Tibial artery (tissue), 4 donors: ENCODE measurements around the gene FGF12.

Experiments
- DNase-seq, 2 donors: peaks; one replicate each; pipeline ENCODE4 v3.0.0-alpha.2; 2019
- H3K27ac ChIP-seq, 2 donors: fragments of 200-600 bp; sonication (generic) in 1 of 2; 1 replicate in 1 of 2; 2 replicates in 1 of 2; pipeline ENCODE4 v1.5.1; 2018 to 2019; ENCODE audit warnings: mild to moderate bottlenecking in 1 of 2
- H3K27me3 ChIP-seq, 2 donors: fragments of 200-600 bp; sonication (generic) in 1 of 2; one replicate each; pipeline versions ENCODE4 v1.5.1 to v1.6.0; 2016 to 2019
- H3K36me3 ChIP-seq, 3 donors: fragments of 200-600 bp; sonication (generic) in 2 of 3; one replicate each; pipeline ENCODE4 v1.5.1; 2016 to 2019; ENCODE audit warnings: mild to moderate bottlenecking in 2 of 3
- H3K4me1 ChIP-seq, 4 donors: fragments of 200-600 bp; sonication (generic) in 2 of 4; 1 replicate in 3 of 4; 2 replicates in 1 of 4; pipeline ENCODE4 v1.5.1; 2016 to 2019
- H3K4me3 ChIP-seq, 2 donors: fragments of 200-600 bp; sonication (generic) in 1 of 2; 1 replicate in 1 of 2; 2 replicates in 1 of 2; pipeline ENCODE4 v1.5.1; 2018 to 2019; ENCODE audit warnings: mild to moderate bottlenecking in 2 of 2
- H3K9me3 ChIP-seq, 3 donors: fragments of 200-600 bp; sonication (generic) in 1 of 3; one replicate each; pipeline ENCODE4 v1.5.1; 2016 to 2019
- CTCF ChIP-seq, 2 experiments: fragments of 200-600 bp in 1 of 2; fragments of 450-650 bp in 1 of 2; IDR thresholded peaks; one replicate each; pipeline ENCODE4 v1.5.1; 2017 to 2019; ENCODE audit warnings: antibody characterized with exemption in 2 of 2, mild to moderate bottlenecking in 1 of 2, moderate library complexity in 1 of 2
- intact Hi-C: fragments of 100-400 bp; cut with DNase I; formaldehyde crosslinking; loops from one replicate; pipeline ENCODE4 v1.15.0; 2023; ENCODE audit warnings: low total_unique reads

FGF12 gene

GRCh38 chr3:192258721-192259120, 468.6 kb downstream of the FGF12 start:
- Histone ChIP-seq H3K4me3 (no peak overlapping the region), H3K36me3 (no peaks in the 10 kb centered on the region), H3K4me1 (no peaks in the 10 kb centered on the region), H3K27ac (no peak overlapping the region), H3K27me3 (no peaks in the 10 kb centered on the region), H3K9me3 (no peaks in the 10 kb centered on the region)
- no peak for DNase-seq
- TF ChIP-seq CTCF (IDR thresholded peaks at IDR 0.05): no peak
- intact Hi-C loops: no loop called here

GRCh38 chr3:192255839-192256238, 471.5 kb downstream of the FGF12 start:
- Histone ChIP-seq H3K36me3 (no peaks in the 10 kb centered on the region), H3K9me3 (no peaks in the 10 kb centered on the region), H3K4me3 (no peak overlapping the region), H3K27me3 (no peaks in the 10 kb centered on the region), H3K4me1 (no peaks in the 10 kb centered on the region), H3K27ac (no peak overlapping the region)
- no peak for TF ChIP-seq CTCF (IDR thresholded peaks at IDR 0.05)
- intact Hi-C loops: no loop called here
- no peak for DNase-seq

GRCh38 chr3:192253138-192253887, 474.0 kb downstream of the FGF12 start:
- H3K4me3 ChIP-seq: no peak overlapping the region
- H3K36me3 ChIP-seq: no peaks in the 10 kb centered on the region
- TF ChIP-seq CTCF (IDR thresholded peaks at IDR 0.05): no peak
- intact Hi-C loops: no loop called here
- no peak overlapping the region for H3K27ac ChIP-seq
- H3K27me3 ChIP-seq: no peaks in the 10 kb centered on the region
- H3K4me1 ChIP-seq: no peaks in the 10 kb centered on the region
- no peaks in the 10 kb centered on the region for H3K9me3 ChIP-seq
- DNase-seq: no peak

GRCh38 chr3:192249516-192249915, 477.8 kb downstream of the FGF12 start:
- no peaks in the 10 kb centered on the region for H3K27me3 ChIP-seq
- no peaks in the 10 kb centered on the region for H3K36me3 ChIP-seq
- no peak overlapping the region for H3K27ac ChIP-seq
- DNase-seq: no peak
- H3K9me3 ChIP-seq: no peaks in the 10 kb centered on the region
- no peaks in the 10 kb centered on the region for H3K4me1 ChIP-seq
- intact Hi-C loops: no loop called here
- no peak overlapping the region for H3K4me3 ChIP-seq
- TF ChIP-seq CTCF (IDR thresholded peaks at IDR 0.05): no peak

- Histone ChIP-seq H3K36me3 (no peaks in the 10 kb centered on the region), H3K4me1 (no peaks in the 10 kb centered on the region), H3K9me3 (no peaks in the 10 kb centered on the region), H3K4me3 (no peak overlapping the region), H3K27me3 (no peaks in the 10 kb centered on the region), H3K27ac (no peak overlapping the region)
- no peak for DNase-seq
- no peak for TF ChIP-seq CTCF (IDR thresholded peaks at IDR 0.05)
- intact Hi-C loops: no loop called here
Observed at GRCh38 chr3:192246847-192247559, 480.3 kb downstream of the FGF12 start.
